Fibroblast of the conjunctiva (primary cell): ENCODE measurements around the gene NFIA.

ENCODE experiments used
- DNase-seq: peaks from one replicate; pipeline ENCODE4 v3.0.0-alpha.2; 2010; ENCODE audit warnings: low read depth

The NFIA gene

GRCh38 chr1:61434276-61434675, 351.9 kb downstream of the NFIA start:
- no peak for DNase-seq

- DNase-seq: no peak
Observed at GRCh38 chr1:61435226-61435625, 352.9 kb downstream of the NFIA start.

GRCh38 chr1:61436016-61436415, 353.7 kb downstream of the NFIA start:
- no peak for DNase-seq

GRCh38 chr1:61436491-61437120, 354.2 kb downstream of the NFIA start:
- no peak for DNase-seq

GRCh38 chr1:61439234-61439633, 356.9 kb downstream of the NFIA start:
- no peak for DNase-seq

GRCh38 chr1:61441723-61442262, 359.4 kb downstream of the NFIA start:
- DNase-seq: peak; percentile 97

GRCh38 chr1:61442544-61442943, 360.2 kb downstream of the NFIA start:
- no peak for DNase-seq

- DNase-seq: no peak
Observed at GRCh38 chr1:61444288-61444687, 361.9 kb downstream of the NFIA start.

GRCh38 chr1:61445269-61445825, 363.0 kb downstream of the NFIA start:
- no peak for DNase-seq

- no peak for DNase-seq
Observed at GRCh38 chr1:61446531-61446991, 364.2 kb downstream of the NFIA start.

- no peak for DNase-seq
Observed at GRCh38 chr1:61447106-61447967, 365.0 kb downstream of the NFIA start.

GRCh38 chr1:61447968-61448430, 365.6 kb downstream of the NFIA start:
- DNase-seq: peak; percentile 47

- DNase-seq: peak; percentile 100
Observed at GRCh38 chr1:61448914-61449313, 366.6 kb downstream of the NFIA start.

- DNase-seq: no peak
Observed at GRCh38 chr1:61449410-61449809, 367.0 kb downstream of the NFIA start.

GRCh38 chr1:61450454-61450853, 368.1 kb downstream of the NFIA start:
- peak; percentile 75 for DNase-seq

GRCh38 chr1:61450872-61451571, 368.7 kb downstream of the NFIA start:
- peak; percentile 47 for DNase-seq

GRCh38 chr1:61451572-61451968, 369.2 kb downstream of the NFIA start:
- DNase-seq: no peak

GRCh38 chr1:61452176-61453035, 370.0 kb downstream of the NFIA start:
- DNase-seq: no peak

- DNase-seq: peak; percentile 96
Observed at GRCh38 chr1:61453111-61453961, 371.0 kb downstream of the NFIA start.

GRCh38 chr1:61455400-61455799, 373.0 kb downstream of the NFIA start:
- DNase-seq: no peak
